ENCODE measurements around the gene OR2F2.

OR2F2 gene

DNA sequence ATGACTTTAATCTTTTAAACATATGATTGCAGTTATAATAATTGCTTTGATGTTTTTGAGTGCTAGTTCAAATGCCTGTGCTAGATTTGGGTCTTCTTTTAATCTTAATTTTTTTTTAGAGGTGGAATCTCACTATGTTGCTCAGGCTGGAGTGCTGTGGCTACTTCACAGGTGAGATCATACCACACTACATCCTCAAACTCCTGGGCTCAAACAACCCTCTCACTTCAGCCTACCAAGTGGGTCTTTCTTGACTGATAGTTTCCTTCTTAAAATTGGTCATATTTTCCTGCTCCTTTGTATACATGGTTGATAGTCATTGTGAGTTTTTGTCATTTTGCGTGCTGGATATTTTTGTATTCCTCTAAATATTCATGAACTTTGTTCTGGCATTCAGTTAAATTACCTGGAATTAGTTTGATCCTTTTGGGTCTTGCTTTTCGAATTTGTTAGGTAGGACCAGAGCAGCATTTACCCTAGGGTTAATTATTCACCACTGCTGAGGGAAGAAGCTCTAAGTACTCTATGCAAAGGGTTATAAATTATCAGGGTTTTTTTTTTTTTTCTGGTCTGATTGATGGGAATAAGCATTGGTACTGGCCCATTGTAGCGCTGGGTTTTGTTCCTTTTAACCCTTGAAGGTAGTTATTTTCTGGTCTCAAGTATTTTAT lies 21.0 kb upstream of the OR2F2 start:
- DNase-seq (ENCODE audit: insufficient read length, low spot score) (no peak), FAIRE-seq (no peak)

DNA sequence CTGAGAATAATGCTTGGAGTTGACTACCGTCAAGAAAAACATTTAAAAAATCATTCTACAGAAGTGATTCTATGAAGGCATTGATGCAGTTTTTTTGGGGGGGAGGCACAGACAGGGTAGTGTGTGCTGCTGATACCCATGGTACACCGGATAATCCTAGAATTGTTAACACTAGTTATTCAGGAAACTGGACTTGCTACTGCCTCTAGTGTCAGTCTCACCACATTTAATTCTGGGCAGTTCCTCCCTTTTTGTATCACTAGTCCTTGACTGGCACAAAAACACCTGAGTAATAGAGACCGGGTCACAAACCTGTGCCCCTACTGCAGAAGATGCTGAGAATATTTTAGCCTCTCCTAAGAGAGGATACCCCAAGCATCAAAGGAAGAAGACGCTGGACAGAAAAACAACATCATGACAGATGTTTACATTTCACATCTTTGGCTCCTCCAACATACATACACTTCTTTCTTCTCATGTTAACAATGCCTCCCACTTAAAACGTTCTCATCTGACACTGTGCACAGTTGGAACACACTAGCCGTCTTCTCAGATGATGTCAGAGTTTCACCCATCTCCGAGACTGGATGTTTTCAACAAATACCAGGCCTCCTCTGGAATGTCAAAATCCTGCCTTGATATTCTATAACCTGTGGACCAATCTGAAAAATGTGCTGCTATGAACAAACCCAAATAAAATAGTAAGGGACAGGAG lies 19.9 kb upstream of the OR2F2 start:
- DNase-seq (ENCODE audit: insufficient read length, low spot score), result no peak
- no peak for FAIRE-seq

GRCh38 chr7:143924851-143925250 lies 10.2 kb upstream of the OR2F2 start:
- FAIRE-seq (no peak), DNase-seq (ENCODE audit: insufficient read length, low spot score) (no peak)

- DNase-seq (ENCODE audit: insufficient read length, low spot score), result no peak
- FAIRE-seq, result no peak
Observed at GRCh38 chr7:143929224-143929920, 5.7 kb upstream of the OR2F2 start.

DNA sequence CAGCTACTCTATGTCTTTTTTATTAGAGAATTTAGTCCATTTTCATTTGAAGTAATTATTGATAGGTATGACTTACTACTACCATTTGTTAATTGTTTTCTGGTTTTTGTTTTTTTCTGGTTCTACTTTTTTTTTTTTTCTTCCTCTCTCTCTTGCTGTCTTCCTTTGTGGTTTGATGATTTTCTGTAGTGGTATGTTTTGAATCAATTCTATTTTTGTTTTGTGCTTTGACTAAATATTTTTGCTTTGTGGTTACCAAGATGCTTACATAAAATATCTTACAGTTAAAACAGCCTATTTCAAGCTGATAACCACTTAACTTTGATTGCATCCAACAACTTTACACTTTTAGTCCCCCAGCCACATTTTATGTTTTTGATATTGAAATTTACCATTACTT lies 3.3 kb upstream of the OR2F2 start:
- no peak for DNase-seq (ENCODE audit: insufficient read length, low spot score)
- no peak for FAIRE-seq

DNA sequence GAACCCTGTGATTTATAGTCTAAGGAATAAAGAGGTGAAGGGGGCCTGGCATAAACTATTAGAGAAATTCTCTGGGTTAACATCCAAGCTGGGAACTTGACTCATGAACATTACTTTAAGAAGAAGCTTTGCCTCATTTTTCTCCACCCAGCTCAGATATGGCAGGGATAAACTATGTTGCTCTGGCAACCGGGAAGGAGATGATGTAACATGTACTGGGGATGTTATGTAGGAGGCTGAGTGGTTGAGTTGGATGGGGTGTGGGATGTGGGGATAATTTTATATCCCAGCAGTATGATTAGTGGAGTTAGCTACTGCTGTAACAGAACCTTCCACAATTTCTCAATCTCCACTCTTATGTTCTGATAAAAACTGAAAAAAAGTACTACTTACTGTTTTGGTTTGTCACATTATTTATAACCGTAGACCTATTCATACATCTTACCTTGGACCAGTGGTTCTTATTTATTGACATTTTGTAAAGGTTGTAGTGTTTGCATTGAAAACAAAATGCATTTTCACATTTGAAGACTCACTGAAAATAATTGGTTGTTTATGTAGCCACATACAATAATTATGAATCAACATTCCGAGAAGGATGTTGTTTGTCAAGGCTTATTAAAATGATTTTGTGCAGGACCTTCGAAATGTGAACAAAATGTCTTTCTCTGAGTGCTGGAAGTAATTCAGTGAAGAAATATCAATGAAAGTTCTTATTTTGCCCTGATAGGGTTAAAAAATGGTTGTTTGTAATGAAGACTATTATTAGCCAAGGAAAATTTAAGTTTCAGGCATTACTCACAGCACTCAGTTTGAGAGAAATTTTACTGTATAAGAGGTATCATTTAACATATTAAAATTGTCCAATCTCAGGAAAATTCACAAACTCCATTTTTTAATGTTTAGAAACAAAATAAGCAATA lies 1.3 kb downstream of the OR2F2 start:
- FAIRE-seq (no peak), DNase-seq (ENCODE audit: insufficient read length, low spot score) (no peak)

DNA sequence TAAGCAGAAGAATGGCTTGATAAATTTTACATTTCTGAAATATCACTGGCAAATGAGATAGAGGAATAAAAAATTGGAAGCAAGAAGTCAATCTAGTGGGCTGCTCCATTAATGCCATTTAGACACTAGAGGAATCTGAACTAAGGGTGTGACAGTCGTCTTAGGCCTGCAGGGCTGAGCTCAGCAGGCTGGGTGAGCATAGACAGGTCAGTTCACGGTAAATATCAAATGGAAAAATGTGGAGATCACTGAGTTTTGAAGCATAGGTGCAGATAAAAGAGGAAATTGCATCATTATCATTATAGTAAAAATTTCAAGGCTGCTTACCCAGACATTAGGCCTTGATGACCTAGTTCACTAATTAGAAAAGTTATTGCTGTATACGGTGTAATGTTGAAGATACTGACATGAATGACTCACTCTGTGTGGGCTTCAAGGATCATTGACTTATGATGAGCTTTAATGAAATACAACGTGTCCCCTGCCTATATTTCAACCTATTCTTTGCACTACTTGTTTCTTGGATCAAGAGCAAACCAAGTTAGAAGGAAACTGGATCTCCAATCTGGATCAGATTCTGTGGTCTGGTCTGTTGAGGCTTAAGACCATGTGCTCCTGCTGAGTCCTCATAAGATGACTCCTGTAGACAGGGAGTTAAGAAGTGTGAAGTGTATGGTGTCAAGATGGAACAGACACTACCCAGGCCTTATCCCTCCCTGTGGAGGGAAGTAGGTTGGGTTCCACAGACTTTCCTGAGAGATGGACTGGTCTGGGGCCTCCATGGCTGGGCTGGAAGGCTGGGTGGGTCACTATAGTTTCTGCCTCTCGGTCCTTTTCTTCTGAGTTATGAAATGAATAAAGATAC lies 3.6 kb downstream of the OR2F2 start:
- no peak for DNase-seq (ENCODE audit: insufficient read length, low spot score)
- no peak for FAIRE-seq

DNA sequence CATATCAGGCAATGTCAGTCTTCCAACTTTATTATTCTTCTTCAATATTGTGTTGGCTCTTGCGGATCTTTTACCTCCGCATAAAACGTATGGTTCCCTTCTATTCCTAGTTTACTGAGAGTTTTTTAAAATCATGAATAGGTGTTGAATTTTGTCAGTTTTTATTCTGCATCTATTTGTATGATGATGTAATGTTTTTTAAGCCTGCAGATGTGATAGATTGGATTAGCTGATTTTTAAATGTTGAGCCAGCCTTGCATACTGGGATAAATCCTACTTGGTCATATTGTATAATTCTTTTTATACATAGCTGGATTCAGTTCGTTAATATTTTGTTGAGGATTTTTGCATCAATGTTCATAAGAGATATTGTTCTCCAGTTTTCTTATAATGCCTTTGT lies 10.4 kb downstream of the OR2F2 start:
- no peak for DNase-seq (ENCODE audit: insufficient read length, low spot score)
- no peak for FAIRE-seq

DNA sequence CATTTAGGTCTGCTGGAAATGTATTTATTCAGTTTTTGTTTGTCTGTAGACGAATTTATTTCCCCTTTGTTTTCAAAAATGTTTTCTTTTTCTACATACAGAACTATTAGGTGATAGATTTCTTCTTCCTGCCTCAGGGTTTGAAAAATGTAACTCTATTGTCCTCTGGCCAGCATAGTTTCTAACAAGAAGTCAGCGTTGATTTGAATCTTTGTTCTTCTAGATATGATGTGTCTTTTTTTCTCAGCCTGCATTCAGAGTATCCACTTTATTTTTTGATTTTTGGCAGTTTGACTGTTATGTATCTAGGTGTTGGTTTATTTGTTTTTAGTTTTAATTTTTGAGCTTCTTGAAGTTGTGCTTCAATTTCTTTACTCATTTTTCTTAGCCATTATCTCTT lies 12.1 kb downstream of the OR2F2 start:
- DNase-seq (ENCODE audit: insufficient read length, low spot score) (no peak), FAIRE-seq (no peak)

GRCh38 chr7:143948733-143949132 lies 13.7 kb downstream of the OR2F2 start:
- FAIRE-seq (no peak), DNase-seq (ENCODE audit: insufficient read length, low spot score) (no peak)

DNA sequence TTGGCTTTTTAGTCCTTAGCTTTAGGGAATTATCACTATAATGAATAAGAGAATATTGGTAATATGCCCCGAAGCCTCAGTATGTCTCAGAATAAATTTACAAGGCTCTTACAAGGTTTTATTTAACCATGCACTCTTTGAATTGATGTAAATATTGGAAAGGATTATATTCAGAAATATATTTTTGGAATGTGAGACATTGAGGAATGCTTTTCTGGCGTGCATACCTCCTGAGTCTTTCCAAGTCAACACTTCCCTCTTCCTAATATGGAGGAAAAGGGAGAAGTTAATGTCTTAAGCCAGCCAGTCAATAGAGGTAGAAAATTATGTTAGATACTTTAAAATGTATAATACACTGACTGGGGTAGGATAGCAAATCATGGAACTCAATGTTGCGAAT lies 18.4 kb downstream of the OR2F2 start:
- DNase-seq (ENCODE audit: insufficient read length, low spot score) (no peak), FAIRE-seq (no peak)

DNA sequence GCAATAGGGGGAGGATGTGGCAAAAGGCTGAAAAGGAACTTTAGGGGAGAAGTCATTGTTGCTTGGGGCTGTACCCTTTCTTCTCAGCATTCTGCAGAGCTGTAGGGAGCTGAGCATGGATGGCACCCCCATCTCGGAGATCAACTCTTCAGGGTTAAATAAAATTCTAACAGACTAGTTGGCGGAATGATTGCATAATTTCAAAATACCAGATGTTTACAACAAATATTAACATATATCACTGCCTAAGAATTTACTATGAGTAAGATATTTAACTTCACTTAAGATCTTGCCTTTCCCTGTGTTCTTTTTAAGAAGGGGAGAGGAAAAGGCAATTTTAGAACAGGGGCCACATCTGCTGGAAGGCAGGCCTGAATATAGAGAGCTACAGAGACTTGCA lies 19.1 kb downstream of the OR2F2 start:
- DNase-seq (ENCODE audit: insufficient read length, low spot score), result no peak
- FAIRE-seq, result no peak

- FAIRE-seq (no peak), DNase-seq (ENCODE audit: insufficient read length, low spot score) (no peak)
Observed at GRCh38 chr7:143954544-143954943, 19.5 kb downstream of the OR2F2 start, which contains the start of gene OR2F1. OR2F1 (plus strand) TSS chr7:143954844; CDS start chr7:143959971, 5,127 bp downstream.

- no peak for DNase-seq (ENCODE audit: insufficient read length, low spot score)
- no peak for FAIRE-seq
Observed at GRCh38 chr7:143958781-143959180, 23.7 kb downstream of the OR2F2 start.

DNA sequence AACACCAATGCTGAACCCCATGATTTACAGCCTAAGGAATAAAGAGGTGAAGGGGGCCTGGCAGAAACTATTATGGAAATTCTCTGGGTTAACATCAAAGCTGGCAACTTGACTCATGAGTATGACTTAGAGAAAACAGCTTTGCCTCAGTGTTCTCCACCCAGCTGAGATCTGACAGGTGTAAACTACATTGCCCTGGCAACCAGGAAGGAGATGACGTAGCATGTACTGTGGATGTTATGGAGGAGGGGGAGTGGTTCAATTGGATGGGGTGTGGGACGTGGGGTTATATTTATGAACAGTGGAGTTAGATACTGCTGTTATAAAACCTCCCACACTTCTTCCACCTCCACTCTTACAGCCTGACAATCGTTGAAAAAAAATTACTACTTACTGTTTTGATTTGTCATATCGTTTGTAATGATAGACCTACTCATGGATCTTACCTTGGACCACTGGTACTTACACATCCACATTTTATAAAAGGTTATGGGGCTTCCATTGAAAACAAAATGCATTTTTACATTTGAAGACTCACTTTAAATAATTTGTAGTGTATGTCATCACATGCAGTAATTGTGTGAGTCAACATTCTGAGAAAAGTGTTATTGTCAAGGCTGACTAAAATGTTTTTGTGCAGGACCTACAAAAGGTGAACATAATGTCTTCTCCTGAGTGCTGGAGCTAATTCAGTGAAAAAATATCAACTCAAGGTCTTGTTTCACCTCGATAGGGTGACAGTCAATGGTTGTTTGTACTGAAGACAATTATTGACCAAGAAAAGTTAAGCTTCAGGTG lies 26.0 kb downstream of the OR2F2 start:
- FAIRE-seq (no peak), DNase-seq (ENCODE audit: insufficient read length, low spot score) (no peak)

- FAIRE-seq (no peak), DNase-seq (ENCODE audit: insufficient read length, low spot score) (no peak)
Observed at GRCh38 chr7:143965280-143965679, 30.2 kb downstream of the OR2F2 start.

GRCh38 chr7:143967398-143967797 lies 32.4 kb downstream of the OR2F2 start:
- no peak for FAIRE-seq
- no peak for DNase-seq (ENCODE audit: insufficient read length, low spot score)

- FAIRE-seq (no peak), DNase-seq (ENCODE audit: insufficient read length, low spot score) (no peak)
Observed at GRCh38 chr7:143973870-143974416, 38.9 kb downstream of the OR2F2 start.

GRCh38 chr7:143974459-143974858 lies 39.4 kb downstream of the OR2F2 start:
- FAIRE-seq (no peak), DNase-seq (ENCODE audit: insufficient read length, low spot score) (no peak)
